ENCODE results near the gene YARS2. TPM values are rescaled to one million over a fixed set of nuclear protein-coding genes. Genes with fewer than 3 reads are reported as not detected.
"Not testable (repeated sequence)": the region's sequence is repeated elsewhere in the genome, so short reads cannot be mapped to it uniquely, and the experiment has no call there.

Gene YARS2
- polyA plus RNA-seq, 1 experiment: 27.3 TPM

DNA sequence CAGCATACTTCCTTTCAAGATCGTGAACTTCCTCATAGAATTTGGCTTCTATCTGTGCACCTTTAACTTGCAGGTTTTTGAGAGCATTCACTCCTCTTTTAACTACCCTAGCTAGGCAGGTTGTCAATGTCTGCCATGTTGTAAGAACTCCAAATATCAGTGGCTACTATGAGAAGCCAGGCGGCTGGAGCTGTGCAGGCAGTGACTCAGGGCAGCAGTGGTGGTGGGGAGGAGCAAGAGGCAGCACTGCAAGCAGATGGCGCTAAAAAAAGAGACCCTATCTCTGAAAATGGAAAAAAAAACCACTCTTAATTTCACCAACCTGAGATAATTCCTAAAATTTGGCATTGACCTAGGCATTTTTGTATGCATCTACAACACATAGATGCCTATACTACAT is 28.5 kb downstream of the YARS2 start:
- no peaks in the 10 kb centered on the region for H3K9me3 ChIP-seq (ENCODE audit: control insufficient read depth, insufficient read depth, low read length)
- no peak overlapping the region for H3K27ac ChIP-seq (ENCODE audit: low read depth, low read length)
- POLR2A ChIA-PET: no interaction called here
- no peak for DNase-seq (ENCODE audit: low read depth, low spot score)
- CTCF ChIA-PET: no interaction called here
- H3K27me3 ChIP-seq (ENCODE audit: control insufficient read depth, insufficient read depth, low read length): no peaks in the 10 kb centered on the region
- TF ChIP-seq, protein P1, sequence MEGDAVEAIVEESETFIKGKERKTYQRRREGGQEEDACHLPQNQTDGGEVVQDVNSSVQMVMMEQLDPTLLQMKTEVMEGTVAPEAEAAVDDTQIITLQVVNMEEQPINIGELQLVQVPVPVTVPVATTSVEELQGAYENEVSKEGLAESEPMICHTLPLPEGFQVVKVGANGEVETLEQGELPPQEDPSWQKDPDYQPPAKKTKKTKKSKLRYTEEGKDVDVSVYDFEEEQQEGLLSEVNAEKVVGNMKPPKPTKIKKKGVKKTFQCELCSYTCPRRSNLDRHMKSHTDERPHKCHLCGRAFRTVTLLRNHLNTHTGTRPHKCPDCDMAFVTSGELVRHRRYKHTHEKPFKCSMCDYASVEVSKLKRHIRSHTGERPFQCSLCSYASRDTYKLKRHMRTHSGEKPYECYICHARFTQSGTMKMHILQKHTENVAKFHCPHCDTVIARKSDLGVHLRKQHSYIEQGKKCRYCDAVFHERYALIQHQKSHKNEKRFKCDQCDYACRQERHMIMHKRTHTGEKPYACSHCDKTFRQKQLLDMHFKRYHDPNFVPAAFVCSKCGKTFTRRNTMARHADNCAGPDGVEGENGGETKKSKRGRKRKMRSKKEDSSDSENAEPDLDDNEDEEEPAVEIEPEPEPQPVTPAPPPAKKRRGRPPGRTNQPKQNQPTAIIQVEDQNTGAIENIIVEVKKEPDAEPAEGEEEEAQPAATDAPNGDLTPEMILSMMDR (IDR thresholded peaks at IDR 0.05; ENCODE audit: low read depth, low read length): 0 out of 2 replicates have a peak, but pooled peaks have one; percentile 2
- H3K4me3 ChIP-seq (ENCODE audit: low read depth, low read length): no peak overlapping the region

DNA sequence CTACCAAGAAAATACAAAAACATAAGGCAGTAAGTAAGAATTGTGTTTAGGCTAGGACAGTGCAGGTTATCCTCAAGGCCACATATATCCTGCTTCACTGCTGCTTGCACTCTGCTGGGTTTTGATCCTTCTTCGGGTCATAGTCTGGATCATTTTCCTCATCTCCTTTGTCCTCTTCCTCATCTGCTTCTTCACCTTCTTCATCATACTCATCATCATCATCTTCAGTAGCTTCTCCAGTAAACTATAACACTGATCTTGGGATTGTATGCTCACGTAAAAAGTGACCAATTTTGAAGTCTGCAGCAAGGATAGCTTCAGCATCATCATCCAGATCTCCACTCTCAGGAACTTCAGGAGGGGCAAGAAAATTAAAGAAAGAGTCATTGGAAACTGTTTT is 29.4 kb downstream of the YARS2 start:
- ChIA-PET POLR2A (no interaction called here), CTCF (interaction anchor here (0.8 kb wide), 1 partner anchor 24 kb away, joined by 3 read pairs; no protein-coding TSS in a partner anchor)
- Histone ChIP-seq H3K27ac (ENCODE audit: low read depth, low read length) (no peak overlapping the region), H3K4me3 (ENCODE audit: low read depth, low read length) (no peak overlapping the region), H3K9me3 (ENCODE audit: control insufficient read depth, insufficient read depth, low read length) (no peaks in the 10 kb centered on the region), H3K27me3 (ENCODE audit: control insufficient read depth, insufficient read depth, low read length) (no peaks in the 10 kb centered on the region)
- DNase-seq (ENCODE audit: low read depth, low spot score): no peak
- TF ChIP-seq, protein P1 (IDR thresholded peaks at IDR 0.05; ENCODE audit: low read depth, low read length): no peak

DNA sequence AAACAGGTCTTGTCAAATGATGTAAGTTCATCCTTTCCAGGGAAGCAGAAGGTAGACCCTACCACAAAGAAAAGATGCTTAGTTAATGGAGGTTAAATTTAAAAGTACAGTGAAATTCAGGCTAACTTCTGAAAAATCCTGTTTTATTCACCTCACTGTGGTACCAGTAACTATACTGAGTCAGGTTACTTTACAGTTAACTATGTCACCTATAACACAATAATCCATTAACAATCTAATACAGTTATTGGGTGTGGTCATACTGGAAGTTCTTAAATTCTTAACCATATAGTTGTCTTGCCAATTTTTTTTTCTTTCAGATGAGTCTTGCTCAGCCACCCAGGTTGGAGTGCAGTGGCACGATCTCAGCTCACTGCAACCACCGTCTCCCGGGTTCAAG is 30.4 kb downstream of the YARS2 start:
- DNase-seq (ENCODE audit: low read depth, low spot score); H3K27me3 ChIP-seq (ENCODE audit: control insufficient read depth, insufficient read depth, low read length); H3K27ac ChIP-seq (ENCODE audit: low read depth, low read length); H3K4me3 ChIP-seq (ENCODE audit: low read depth, low read length); H3K9me3 ChIP-seq (ENCODE audit: control insufficient read depth, insufficient read depth, low read length); POLR2A ChIA-PET: not testable (repeated sequence)
- CTCF ChIA-PET: interaction anchor here (0.8 to 2.4 kb wide), 2 partner anchors 25 to 30 kb away, joined by 3 to 9 read pairs; partner anchors contain the start of gene YARS2

DNA sequence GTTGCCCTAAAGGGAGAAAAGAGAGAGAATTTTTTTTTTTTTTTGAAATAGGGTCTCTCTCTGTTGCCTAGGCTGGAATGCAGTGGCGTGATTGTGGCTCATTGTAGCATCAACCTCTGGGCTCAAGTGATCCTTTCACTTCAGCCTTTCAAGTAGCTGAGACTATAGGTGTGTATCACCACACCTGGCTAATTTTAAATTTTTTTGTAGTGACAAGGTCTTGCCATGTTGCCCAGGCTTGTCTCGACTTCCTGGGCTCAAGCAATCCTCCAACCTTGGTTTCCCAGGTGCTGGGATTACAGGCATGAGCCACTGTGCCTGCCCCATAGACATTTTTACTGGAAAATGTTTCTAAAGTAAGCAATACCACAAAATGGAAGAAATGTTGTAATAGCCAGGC is 36.8 kb downstream of the YARS2 start:
- ChIA-PET POLR2A (no interaction called here), CTCF (interaction anchor here (1.1 kb wide), 1 partner anchor 263 kb away, joined by 4 read pairs; no protein-coding TSS in a partner anchor)
- DNase-seq (ENCODE audit: low read depth, low spot score): no peak
- Histone ChIP-seq H3K27me3 (ENCODE audit: control insufficient read depth, insufficient read depth, low read length) (no peaks in the 10 kb centered on the region), H3K9me3 (ENCODE audit: control insufficient read depth, insufficient read depth, low read length) (no peaks in the 10 kb centered on the region), H3K4me3 (ENCODE audit: low read depth, low read length) (no peak overlapping the region), H3K27ac (ENCODE audit: low read depth, low read length) (no peak overlapping the region)
- TF ChIP-seq, protein P1 (IDR thresholded peaks at IDR 0.05; ENCODE audit: low read depth, low read length): no peak

- CTCF ChIA-PET: interaction anchor here (0.6 kb wide), 1 partner anchor 19 kb away, joined by 3 read pairs; no protein-coding TSS in a partner anchor
- POLR2A ChIA-PET: no interaction called here
- no peak overlapping the region for H3K4me3 ChIP-seq (ENCODE audit: low read depth, low read length)
- DNase-seq (ENCODE audit: low read depth, low spot score): no peak
- no peak overlapping the region for H3K27ac ChIP-seq (ENCODE audit: low read depth, low read length)
- no peaks in the 10 kb centered on the region for H3K9me3 ChIP-seq (ENCODE audit: control insufficient read depth, insufficient read depth, low read length)
- no peaks in the 10 kb centered on the region for H3K27me3 ChIP-seq (ENCODE audit: control insufficient read depth, insufficient read depth, low read length)
- TF ChIP-seq, protein P1 (IDR thresholded peaks at IDR 0.05; ENCODE audit: low read depth, low read length): no peak
Measured at GRCh38 chr12:32714772-32715171, 40.9 kb downstream of the YARS2 start.

Measured in AG04450 (cell line).